ENCODE measurements around the gene SYT2. TPM values are rescaled to one million over a fixed set of nuclear protein-coding genes. Genes with fewer than 3 reads are reported as not detected.

Gene SYT2
- total RNA-seq, 4 donors from 2014 or later, result 0.11 to 0.19 TPM; not detected in 2

DNA sequence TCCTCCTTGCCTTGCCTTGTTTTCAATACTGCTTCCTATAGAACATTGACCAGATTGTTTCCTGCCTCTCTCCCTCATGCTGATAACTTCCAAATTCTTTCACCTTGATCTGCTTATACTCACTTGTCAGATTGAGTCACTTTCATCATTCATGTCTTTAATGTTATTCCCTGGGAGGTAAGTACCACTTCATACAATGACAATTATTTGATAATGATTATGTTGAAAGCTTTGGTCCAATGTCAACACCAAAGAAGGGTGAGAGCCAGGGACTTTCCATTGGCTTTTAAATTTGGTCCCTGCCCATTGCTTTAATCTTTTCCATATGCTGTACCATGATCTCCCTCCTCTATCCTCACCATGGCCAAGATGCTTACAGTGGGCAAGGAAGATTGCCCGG is 137.4 kb downstream of the SYT2 start:
- Histone ChIP-seq H3K4me3 (no peak overlapping the region), H3K4me1 (peaks cover 58 to 100% (median 100%) of the 10 kb centered on the region in 4 donors), H3K27me3 (no peaks in the 10 kb centered on the region), H3K36me3 (peaks cover 17 to 64% (median 45%) of the 10 kb centered on the region in 4 donors), H3K27ac (replicated peaks in 1 of 4) (peak overlapping the region; percentile 80 to 84 (median 82)), H3K9me3 (no peaks in the 10 kb centered on the region)
- no peak for DNase-seq (ENCODE audit: extremely low spot score)
- TF ChIP-seq POLR2AphosphoS5 (IDR thresholded peaks at IDR 0.05) (peak in 1 of 2 donors; percentile 29), POLR2A (IDR thresholded peaks at IDR 0.05; ENCODE audit: low read depth) (no peak)
- intact Hi-C loops (cut with DNase I), result no loop called here
- WGBS, result 53% methylated on average over 1 of the region's 1 CpG

DNA sequence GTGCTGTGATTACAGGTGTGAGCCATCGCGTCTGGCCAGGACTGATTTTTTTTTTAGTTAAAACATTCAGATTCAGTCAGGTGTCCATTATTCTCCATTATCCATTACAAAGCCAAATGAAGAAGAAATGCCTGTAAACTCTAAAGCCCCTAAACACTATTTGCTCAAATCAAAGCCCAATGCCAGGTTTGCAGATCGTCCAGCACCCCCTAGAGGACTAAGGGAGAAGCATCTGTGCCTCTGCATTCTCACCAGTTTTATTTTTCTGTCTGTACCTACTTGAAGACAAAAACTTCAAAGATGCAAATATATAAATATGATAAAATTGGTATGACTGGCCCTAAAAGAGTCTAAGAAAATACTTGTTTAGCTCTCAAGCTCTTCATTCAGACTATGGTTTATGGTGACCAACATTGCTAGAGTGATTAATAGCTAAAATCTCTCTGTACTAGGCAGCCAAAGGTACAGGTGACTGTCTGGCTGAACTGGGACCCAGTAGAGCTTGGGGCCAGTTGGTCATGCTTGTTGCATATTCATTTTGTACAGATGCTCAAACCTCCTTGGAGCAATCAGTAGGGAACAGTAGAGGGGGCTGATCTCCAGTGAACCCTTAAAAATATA is 138.4 kb downstream of the SYT2 start:
- Histone ChIP-seq H3K4me3 (no peak overlapping the region), H3K9me3 (no peaks in the 10 kb centered on the region), H3K27me3 (no peaks in the 10 kb centered on the region), H3K36me3 (peaks cover 17 to 64% (median 48%) of the 10 kb centered on the region in 4 donors), H3K27ac (replicated peaks in 1 of 4) (peak overlapping the region; percentile 80 to 84 (median 82)), H3K4me1 (peaks cover 57 to 100% (median 100%) of the 10 kb centered on the region in 4 donors)
- no peak for TF ChIP-seq POLR2A (IDR thresholded peaks at IDR 0.05; ENCODE audit: low read depth)
- TF ChIP-seq, protein P1, sequence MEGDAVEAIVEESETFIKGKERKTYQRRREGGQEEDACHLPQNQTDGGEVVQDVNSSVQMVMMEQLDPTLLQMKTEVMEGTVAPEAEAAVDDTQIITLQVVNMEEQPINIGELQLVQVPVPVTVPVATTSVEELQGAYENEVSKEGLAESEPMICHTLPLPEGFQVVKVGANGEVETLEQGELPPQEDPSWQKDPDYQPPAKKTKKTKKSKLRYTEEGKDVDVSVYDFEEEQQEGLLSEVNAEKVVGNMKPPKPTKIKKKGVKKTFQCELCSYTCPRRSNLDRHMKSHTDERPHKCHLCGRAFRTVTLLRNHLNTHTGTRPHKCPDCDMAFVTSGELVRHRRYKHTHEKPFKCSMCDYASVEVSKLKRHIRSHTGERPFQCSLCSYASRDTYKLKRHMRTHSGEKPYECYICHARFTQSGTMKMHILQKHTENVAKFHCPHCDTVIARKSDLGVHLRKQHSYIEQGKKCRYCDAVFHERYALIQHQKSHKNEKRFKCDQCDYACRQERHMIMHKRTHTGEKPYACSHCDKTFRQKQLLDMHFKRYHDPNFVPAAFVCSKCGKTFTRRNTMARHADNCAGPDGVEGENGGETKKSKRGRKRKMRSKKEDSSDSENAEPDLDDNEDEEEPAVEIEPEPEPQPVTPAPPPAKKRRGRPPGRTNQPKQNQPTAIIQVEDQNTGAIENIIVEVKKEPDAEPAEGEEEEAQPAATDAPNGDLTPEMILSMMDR (IDR thresholded peaks at IDR 0.05), result peak; percentile 68 to 84 (median 72)
- no peak for TF ChIP-seq EP300 (IDR thresholded peaks at IDR 0.05)
- intact Hi-C loops (cut with DNase I), result no loop called here
- WGBS, result 50% methylated on average over 3 of the region's 3 CpGs
- DNase-seq (ENCODE audit: extremely low spot score), result no peak

DNA sequence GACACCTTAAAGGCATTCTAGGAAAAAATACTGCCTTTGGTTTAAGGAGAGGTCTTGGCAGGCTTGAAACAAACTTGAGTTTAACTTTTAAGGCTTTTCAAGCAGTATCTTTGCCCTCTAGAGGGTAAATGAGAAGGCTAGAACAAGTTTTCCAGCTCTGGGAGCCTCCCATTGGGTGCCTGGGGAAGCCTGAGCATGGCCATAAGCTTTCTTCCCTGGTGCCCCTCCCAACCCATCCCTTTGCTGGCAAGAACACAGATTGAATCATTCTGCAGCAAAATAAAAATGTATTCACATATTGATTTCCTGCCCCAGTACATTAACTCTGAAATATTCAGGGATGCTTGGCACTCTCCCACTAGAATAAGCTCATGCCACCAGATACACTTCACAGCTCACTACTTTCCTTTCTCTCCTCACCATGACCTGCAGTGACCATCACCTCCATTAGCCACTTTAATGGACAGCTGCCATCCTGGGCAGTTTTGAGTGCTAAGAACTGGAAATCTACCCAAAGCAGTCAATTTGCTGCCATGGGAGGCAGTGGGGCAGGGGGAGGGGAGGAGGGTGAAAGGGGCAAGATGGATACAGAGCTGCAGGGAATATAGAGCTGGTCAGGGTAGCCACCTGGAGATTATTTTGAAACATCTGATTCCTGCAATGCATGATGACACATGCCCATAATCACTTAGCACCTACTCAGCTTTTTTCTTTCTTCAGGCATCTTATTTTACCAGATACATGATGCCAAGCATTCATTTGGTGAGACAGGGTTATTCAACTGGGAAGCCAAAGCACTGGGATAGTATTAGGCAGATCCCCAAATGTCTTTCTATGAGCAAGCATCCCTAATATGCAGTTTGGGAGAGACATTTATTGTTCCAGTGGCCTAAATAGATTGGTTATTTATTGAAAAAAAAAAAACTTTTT is 140.6 kb downstream of the SYT2 start:
- H3K4me3 ChIP-seq, result no peak overlapping the region
- H3K27me3 ChIP-seq, result no peaks in the 10 kb centered on the region
- intact Hi-C loops (cut with DNase I), result no loop called here
- DNase-seq (ENCODE audit: extremely low spot score), result no peak
- peaks cover 57 to 100% (median 100%) of the 10 kb centered on the region in 4 donors for H3K4me1 ChIP-seq
- H3K9me3 ChIP-seq, result no peaks in the 10 kb centered on the region
- TF ChIP-seq, protein P1 (IDR thresholded peaks at IDR 0.05), result no peak
- TF ChIP-seq POLR2A (IDR thresholded peaks at IDR 0.05; ENCODE audit: low read depth) (no peak), EP300 (IDR thresholded peaks at IDR 0.05) (no peak), POLR2AphosphoS5 (IDR thresholded peaks at IDR 0.05) (no peak)
- H3K36me3 ChIP-seq, result peaks cover 17 to 62% (median 46%) of the 10 kb centered on the region in 4 donors
- H3K27ac ChIP-seq (replicated peaks in 1 of 4), result peak overlapping the region; percentile 79 to 84 (median 81)

DNA sequence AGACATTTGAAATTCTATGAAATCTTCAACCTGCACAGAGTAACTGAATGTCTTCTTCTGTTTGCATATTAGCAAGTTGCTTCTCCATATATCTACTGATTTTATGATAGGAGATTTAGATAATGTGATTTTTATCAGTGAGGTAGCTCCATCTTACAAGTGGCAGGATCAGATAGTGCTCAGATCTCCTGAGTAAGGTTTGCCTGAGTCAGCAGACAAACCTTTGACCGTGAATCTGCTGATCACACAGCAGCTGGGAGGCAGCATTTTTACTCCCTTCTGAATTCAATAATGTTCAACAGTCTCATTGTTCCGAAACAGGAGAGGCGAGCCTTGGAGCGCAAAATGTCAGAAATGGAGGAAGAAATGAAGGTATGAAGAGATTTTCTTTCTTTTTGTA is 141.4 kb downstream of the SYT2 start:
- intact Hi-C loops (cut with DNase I), result no loop called here
- peaks cover 17 to 71% (median 45%) of the 10 kb centered on the region in 4 donors for H3K36me3 ChIP-seq
- no peak for TF ChIP-seq POLR2AphosphoS5 (IDR thresholded peaks at IDR 0.05)
- TF ChIP-seq, protein P1 (IDR thresholded peaks at IDR 0.05), result no peak
- TF ChIP-seq POLR2A (IDR thresholded peaks at IDR 0.05; ENCODE audit: low read depth), result no peak
- no peak for TF ChIP-seq EP300 (IDR thresholded peaks at IDR 0.05)
- H3K9me3 ChIP-seq, result no peaks in the 10 kb centered on the region
- peak overlapping the region; percentile 79 to 84 (median 81) for H3K27ac ChIP-seq (replicated peaks in 1 of 4)
- H3K27me3 ChIP-seq, result no peaks in the 10 kb centered on the region
- no peak overlapping the region for H3K4me3 ChIP-seq
- no peak for DNase-seq (ENCODE audit: extremely low spot score)
- WGBS, result 56% methylated on average over 4 of the region's 4 CpGs
- H3K4me1 ChIP-seq, result peaks cover 57 to 100% (median 100%) of the 10 kb centered on the region in 4 donors

DNA sequence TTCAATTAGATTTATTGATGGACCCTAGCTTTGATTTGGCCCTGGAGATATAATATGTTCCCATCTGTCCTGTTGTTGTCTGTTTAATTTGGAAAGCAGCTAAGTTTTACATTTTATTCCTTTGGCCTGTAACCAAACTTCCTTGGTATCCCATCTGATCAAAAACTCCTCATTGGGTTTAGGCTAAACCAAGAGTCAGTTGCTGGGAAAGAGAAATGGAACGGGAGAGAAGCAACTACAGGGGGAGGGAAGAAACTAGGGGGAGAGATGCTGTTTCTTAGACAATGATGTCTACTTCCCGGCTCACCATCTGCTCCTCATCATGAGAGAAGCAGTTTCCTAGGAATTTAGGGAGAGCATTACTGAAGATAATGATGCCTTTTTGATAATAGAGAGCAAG is 141.8 kb downstream of the SYT2 start:
- intact Hi-C loops (cut with DNase I), result no loop called here
- Histone ChIP-seq H3K4me1 (peaks cover 62 to 100% (median 100%) of the 10 kb centered on the region in 4 donors), H3K9me3 (no peaks in the 10 kb centered on the region)

More for the DNA sequence above, 141.8 kb downstream of the SYT2 start:
- no peaks in the 10 kb centered on the region for H3K27me3 ChIP-seq
- peaks cover 17 to 74% (median 46%) of the 10 kb centered on the region in 4 donors for H3K36me3 ChIP-seq
- no peak for DNase-seq (ENCODE audit: extremely low spot score)
- WGBS, result 18% methylated on average over 2 of the region's 2 CpGs
- peak overlapping the region; percentile 79 to 84 (median 81) for H3K27ac ChIP-seq (replicated peaks in 1 of 4)
- TF ChIP-seq POLR2A (IDR thresholded peaks at IDR 0.05; ENCODE audit: low read depth), result no peak
- no peak for TF ChIP-seq EP300 (IDR thresholded peaks at IDR 0.05)
- TF ChIP-seq POLR2AphosphoS5 (IDR thresholded peaks at IDR 0.05), result no peak
- TF ChIP-seq, protein P1 (IDR thresholded peaks at IDR 0.05), result no peak
- no peak overlapping the region for H3K4me3 ChIP-seq

Data from esophagus muscularis mucosa (tissue), 4 donors.